Retinal pigment epithelial cell (primary cell): Measurements from ENCODE around the gene PFKM.

Source experiments
- DNase-seq: peaks from one replicate; pipeline ENCODE4 v3.0.0-alpha.2; 2010; ENCODE audit warnings: low read depth
- H3K4me3 ChIP-seq: 2 replicates; pipeline ENCODE4 v1.5.1; 2011; ENCODE audit warnings: mild to moderate bottlenecking, low read length, control low read depth, moderate library complexity
- CTCF ChIP-seq: conservative IDR thresholded peaks from 2 replicates; pipeline ENCODE4 v1.5.1; 2011; ENCODE audit warnings: low read depth, low read length, control low read depth, inconsistent platforms

PFKM gene

GRCh38 chr12:48165089-48165981 is 46.2 kb downstream of the PFKM start:
- no peak overlapping the region for H3K4me3 ChIP-seq
- TF ChIP-seq CTCF, result peak; percentile 98
- no peak for DNase-seq

GRCh38 chr12:48169011-48169410 is 49.8 kb downstream of the PFKM start:
- TF ChIP-seq CTCF, result no peak
- no peak overlapping the region for H3K4me3 ChIP-seq
- DNase-seq, result no peak

- DNase-seq, result no peak
- no peak for TF ChIP-seq CTCF
- no peak overlapping the region for H3K4me3 ChIP-seq
Measured at GRCh38 chr12:48175613-48176416, 56.7 kb downstream of the PFKM start.

GRCh38 chr12:48176417-48176751 is 57.2 kb downstream of the PFKM start:
- TF ChIP-seq CTCF, result no peak
- DNase-seq, result no peak

GRCh38 chr12:48177982-48178381 is 58.8 kb downstream of the PFKM start:
- TF ChIP-seq CTCF, result no peak
- DNase-seq, result no peak
- no peak overlapping the region for H3K4me3 ChIP-seq

More at GRCh38 chr12:48176417-48176751, 57.2 kb downstream of the PFKM start:
- H3K4me3 ChIP-seq, result no peak overlapping the region

GRCh38 chr12:48179466-48179865 is 60.3 kb downstream of the PFKM start:
- DNase-seq, result no peak
- H3K4me3 ChIP-seq, result no peak overlapping the region
- TF ChIP-seq CTCF, result no peak
